Uterus (tissue), 2 donors: Measurements from ENCODE around the gene BRCA2.

ENCODE experiments used
- POLR2A ChIP-seq, 2 donors: fragments of 450-650 bp; IDR thresholded peaks; one replicate each; pipeline ENCODE4 v1.6.1; 2016; ENCODE audit warnings: antibody characterized with exemption in 2 of 2, mild to moderate bottlenecking in 1 of 2, moderate library complexity in 1 of 2
- TF ChIP-seq, protein P1 (sequence below), 4 experiments: fragments of 200-600 bp in 2 of 4; fragments of 450-650 bp in 2 of 4; sonication (generic) in 2 of 4; IDR thresholded peaks; one replicate each; pipeline ENCODE4 v1.5.1; 2016 to 2019; ENCODE audit warnings: antibody characterized with exemption in 4 of 4, mild to moderate bottlenecking in 2 of 4, moderate library complexity in 1 of 4

DNA sequence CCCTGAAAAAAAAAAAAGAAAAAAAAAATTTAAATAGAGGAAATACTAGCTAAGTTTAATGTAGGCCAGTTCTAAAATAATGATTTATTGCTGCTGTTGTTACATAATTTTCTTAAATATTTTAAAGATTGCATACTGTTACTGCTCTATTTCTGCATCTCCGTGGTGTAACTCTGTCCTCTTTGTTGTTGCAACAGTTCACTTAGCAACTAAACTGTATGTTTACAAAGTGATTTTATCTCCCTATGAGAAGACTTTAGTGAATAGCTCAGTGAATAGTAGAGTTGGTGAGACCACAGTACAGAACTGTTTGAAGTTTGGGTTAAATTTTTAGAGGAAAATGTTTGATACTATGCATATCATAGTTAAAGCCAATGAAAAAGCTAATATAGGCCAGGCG is 19.4 kb downstream of the BRCA2 start:
- TF ChIP-seq POLR2A (IDR thresholded peaks at IDR 0.05), result no peak
- TF ChIP-seq, protein P1, sequence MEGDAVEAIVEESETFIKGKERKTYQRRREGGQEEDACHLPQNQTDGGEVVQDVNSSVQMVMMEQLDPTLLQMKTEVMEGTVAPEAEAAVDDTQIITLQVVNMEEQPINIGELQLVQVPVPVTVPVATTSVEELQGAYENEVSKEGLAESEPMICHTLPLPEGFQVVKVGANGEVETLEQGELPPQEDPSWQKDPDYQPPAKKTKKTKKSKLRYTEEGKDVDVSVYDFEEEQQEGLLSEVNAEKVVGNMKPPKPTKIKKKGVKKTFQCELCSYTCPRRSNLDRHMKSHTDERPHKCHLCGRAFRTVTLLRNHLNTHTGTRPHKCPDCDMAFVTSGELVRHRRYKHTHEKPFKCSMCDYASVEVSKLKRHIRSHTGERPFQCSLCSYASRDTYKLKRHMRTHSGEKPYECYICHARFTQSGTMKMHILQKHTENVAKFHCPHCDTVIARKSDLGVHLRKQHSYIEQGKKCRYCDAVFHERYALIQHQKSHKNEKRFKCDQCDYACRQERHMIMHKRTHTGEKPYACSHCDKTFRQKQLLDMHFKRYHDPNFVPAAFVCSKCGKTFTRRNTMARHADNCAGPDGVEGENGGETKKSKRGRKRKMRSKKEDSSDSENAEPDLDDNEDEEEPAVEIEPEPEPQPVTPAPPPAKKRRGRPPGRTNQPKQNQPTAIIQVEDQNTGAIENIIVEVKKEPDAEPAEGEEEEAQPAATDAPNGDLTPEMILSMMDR (IDR thresholded peaks at IDR 0.05), result no peak
